ENCODE data around the gene EDN2. TPM values are rescaled to one million over a fixed set of nuclear protein-coding genes. Genes with fewer than 3 reads are reported as not detected.

Gene EDN2
- total RNA-seq (ENCODE audit: insufficient read depth, low replicate concordance), result 4.6 TPM

DNA sequence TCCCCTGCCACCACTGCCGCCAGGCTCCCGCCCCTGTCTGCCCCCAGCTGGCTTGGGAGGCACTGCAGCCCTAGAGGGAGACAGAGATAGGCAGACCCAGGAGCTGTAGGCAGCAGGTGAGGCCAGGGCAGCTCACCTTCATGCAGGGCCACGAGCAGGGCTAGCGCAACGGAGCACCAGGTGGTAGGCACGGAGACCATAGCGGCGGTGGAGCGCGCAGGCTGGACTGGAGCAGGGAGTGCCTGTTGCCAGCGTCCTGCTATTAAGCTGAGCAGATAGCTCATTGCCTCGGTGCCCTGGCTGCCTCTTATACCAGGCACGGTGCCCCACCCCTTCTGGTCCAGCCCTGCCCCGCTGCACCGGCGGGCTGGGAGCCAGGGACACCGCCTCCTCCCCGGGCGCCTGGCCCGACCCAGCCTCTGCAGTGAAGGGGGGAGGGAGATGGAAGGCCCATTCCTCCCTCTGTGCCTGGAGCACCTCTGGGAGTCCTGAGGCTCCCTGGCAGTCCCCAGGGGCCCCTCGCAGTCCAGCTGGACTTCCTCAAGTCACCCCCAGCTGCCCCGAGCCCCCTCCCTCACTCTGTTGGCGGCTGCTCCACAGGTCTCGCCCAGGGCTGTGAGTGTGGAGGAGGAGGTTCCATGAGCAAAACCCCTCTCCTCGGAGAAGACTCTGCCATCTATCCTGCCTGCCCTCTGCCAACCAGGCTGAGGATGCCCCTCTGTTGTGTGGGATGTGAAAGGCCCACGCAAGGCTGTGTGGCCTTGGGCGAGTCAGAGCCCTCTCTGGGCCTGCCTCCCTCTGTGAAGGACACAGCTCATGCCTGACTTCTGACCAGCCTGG is at the start of gene EDN2:
TSS of gene EDN2 (minus strand) at position 282 of the 840 bp plus-strand sequence. CDS start at position 200, 82 bp downstream.
- no peak for DNase-seq (ENCODE audit: low spot score)

DNA sequence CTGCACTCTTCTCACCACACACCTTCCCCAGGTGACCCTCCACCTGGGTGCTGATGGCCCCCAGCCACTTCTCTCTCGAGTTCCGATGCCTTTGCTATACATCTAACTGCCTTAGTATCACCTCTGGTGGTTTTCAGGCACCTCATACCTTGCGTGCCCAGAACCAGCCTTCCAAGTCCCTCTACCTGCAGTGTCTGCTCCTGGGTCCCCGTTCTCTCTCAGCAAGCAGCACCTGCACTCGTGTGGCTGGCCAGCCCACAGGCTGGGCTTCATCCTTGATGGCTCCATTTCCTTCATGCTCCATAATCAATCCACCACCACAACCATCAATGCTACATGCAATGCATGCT is 49.2 kb upstream of the EDN2 start:
- DNase-seq (ENCODE audit: low spot score), result no peak

DNA sequence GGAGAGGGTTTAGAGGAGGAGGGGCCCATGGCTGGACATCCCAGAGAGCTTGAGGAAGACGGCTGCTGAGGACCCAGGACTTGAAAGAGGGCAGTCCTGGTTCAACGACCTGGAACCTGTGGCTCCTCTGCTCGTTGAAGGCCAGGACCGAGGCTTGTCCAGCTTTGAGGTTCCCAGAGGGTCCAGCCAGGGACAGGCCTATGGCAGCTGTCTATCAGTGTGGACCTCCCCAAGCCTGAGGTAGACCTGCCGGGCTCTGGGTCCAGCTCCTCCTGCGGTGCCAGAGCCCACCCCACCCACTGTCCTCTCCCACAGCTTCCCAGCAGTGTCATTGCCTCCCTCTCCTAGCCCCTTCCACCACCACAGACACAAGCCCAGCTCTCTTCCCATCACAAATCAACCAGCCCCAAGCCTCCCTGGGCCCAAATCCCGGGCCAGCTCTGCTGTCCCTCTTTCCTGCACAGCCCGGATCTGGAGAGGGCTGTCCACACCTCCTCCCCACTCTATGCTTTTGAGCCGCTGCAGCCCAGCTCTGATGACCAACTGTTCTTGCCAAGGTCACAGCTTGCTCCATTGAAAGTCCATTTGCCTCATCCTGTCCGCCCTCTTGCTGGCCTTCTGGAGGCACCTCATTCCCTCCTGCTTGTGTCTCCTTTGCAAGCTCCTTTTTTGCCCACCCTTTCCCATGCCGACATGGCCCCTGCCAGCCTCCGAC is 48.7 kb upstream of the EDN2 start:
- no peak for DNase-seq (ENCODE audit: low spot score)

DNA sequence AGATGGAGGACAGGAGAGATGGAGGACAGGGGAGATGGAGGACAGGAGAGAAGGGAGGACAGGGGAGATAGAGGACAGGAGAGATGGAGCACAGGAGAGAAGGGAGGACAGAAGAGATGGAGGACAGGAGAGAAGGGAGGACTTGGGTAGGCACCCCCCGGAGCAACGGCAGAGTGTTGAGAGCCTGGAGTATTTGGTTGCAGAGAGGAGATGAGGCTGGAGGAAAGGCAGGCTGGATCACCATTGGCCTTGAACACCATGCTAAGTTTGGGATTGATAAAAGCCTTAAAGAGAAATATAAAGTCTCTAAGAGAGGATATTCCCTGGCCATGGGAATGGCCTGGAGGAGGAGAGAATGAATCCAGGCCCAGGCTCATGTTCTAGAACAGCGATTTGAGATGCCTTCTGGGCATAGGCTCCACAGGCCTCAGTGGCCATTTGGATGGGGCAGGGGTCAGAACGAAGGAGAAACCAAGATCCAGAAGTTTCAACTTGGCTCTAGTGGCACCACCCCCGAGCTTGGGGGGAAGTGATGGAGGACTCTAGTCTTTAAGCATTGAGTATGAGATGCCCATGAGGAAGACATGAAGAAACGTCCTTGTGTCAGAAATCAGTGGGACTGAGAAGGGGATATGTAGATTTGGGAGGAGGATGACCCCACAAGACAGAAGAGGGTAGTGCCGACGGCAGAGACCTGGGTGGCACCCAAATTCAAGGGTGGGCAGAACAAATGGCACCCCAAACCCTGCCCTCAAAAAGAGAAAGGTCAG is 47.9 kb upstream of the EDN2 start:
- DNase-seq (ENCODE audit: low spot score), result no peak

- no peak for DNase-seq (ENCODE audit: low spot score)
Observed at GRCh38 chr1:41530411-41530810, 45.9 kb upstream of the EDN2 start.

- DNase-seq (ENCODE audit: low spot score), result no peak
Observed at GRCh38 chr1:41529621-41530395, 45.3 kb upstream of the EDN2 start.

GRCh38 chr1:41528726-41529605 is 44.5 kb upstream of the EDN2 start:
- DNase-seq (ENCODE audit: low spot score), result no peak

DNA sequence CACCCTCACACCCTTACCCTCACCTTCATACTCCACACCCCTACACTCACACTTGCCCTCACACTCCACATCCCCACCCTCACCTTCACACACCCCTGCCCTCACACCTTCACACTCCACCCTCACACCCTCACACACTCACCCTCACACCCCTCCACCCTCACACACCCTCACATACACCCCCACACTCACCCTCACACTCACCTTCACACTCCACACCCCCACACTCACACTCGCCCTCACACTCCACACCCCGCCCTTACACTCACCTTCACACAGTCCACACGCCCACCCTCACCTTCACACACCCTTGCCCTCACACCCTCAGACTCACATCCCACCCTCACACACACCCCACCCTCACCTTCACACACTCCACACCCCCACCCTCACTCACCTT is 43.6 kb upstream of the EDN2 start:
- no peak for DNase-seq (ENCODE audit: low spot score)

DNA sequence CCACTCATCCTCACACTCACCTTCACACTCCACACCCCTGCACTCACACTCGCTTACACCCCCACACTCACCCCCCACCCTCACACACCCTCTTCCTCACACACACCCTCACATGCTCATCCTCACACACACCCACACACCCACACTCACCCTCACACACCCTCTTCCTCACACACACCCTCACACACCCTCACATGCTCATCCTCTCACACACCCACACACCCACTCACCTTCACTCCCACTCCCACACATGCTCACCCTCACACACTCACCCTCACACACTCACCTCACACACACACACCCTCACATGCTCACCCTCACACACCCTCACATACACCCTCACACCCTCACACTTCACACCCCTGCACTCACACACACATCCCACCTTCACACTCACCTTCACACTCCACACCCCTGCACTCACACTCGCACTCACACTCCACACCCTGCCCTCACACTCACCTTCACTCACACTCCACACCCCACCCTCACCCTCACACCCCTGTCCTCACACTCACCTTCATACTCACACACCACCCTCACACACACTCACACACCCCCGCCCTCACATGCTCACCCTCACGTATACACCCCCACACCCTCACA is 42.6 kb upstream of the EDN2 start:
- no peak for DNase-seq (ENCODE audit: low spot score)

GRCh38 chr1:41525891-41526587 is 41.6 kb upstream of the EDN2 start:
- DNase-seq (ENCODE audit: low spot score), result no peak

GRCh38 chr1:41524676-41525675 is 40.5 kb upstream of the EDN2 start:
- DNase-seq (ENCODE audit: low spot score), result no peak

DNA sequence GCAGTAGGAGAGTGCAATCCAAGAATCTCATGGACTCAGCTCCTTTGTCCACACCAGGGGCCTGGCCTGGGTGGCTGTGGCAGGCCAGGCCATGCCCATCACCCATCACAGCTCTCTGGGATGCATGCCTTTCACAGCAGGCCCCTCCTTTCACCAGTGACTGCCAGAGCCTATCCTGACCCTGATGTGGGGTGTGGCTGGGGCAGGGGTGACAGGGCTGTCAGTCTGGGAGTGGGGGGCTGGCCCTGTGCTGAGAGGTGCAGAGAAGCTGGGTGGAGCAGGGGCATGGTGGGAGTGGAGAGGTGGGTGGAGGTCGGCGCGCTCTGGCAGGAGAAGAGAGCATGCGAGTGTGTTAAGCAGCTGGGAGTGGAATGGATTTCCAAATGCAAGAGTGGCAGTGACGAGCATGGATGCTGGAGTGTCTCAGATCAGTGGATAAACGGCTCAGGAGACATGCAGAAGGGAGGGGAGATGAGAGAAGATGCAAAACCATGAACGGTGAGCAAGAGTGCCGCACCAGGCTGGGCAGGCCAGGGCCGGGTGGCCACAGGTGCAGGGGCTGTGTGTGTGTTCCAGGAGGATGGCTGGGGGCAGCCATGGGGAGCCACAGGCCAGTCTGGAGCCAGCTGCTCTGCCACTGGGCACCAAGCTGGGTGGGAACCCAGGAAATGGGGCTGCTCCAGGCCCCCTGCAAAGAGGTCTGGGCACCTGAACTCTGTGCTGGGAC is 39.6 kb upstream of the EDN2 start:
- no peak for DNase-seq (ENCODE audit: low spot score)

DNA sequence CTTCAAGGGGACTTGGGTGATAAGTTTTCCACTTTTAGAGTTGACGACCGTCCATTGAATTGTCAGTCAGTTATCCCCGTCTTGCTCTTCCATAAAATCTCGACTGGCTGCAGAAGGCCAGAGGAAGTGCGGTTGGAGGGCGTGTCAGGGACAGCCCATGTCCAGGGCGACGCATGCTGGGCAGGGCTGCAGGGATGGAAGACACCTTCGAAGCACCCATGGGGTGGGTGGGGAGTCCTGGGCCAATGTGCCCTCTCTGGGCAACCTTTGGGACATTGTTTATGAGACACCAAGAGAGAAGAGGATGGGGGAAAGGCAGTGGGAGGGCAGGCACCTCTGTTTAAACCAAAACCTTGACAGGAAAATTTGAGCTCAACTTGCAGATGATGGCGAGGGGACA is 38.6 kb upstream of the EDN2 start:
- DNase-seq (ENCODE audit: low spot score), result no peak

GRCh38 chr1:41521766-41522165 is 37.3 kb upstream of the EDN2 start:
- DNase-seq (ENCODE audit: low spot score), result no peak

DNA sequence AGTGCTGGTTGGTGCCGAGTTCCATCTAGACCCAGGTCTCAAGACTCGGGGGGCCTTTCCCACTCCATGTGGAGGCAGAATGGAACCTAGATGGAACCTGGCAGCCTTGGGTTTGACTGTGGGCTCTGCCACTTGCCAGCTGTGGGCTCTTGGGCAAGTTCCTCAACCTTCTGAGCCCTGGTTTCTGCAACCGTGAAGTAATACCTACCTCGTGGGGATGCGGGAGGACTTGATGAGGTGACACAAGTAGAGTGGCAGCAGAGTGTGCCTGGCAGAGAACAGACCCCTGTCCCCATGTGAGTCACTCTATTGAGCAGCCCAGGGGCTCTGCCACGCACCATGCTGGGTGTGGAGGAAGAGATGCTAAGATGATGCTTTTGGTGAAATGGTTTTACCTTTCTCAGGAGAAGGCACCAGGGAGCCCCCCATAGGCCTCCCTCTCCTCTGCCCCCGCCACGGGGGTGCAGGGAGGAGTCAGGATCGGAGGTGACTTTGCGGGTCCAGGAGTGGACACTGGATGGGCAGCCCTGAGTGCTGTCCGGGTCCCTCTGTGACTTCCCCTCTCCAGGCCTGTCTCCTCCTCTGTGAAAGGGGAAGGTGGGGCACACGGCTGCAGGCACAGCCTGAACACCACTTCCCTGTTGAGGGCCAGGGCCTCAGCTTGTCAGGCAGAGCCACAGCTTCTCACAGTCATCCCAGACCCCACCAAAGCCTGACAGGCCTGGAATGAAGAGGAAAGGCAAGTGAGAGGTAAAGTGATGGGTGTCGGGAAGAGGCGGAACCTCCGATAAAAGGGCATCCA is 36.7 kb upstream of the EDN2 start:
- DNase-seq (ENCODE audit: low spot score), result no peak

GRCh38 chr1:41519667-41520066 is 35.2 kb upstream of the EDN2 start:
- no peak for DNase-seq (ENCODE audit: low spot score)

DNA sequence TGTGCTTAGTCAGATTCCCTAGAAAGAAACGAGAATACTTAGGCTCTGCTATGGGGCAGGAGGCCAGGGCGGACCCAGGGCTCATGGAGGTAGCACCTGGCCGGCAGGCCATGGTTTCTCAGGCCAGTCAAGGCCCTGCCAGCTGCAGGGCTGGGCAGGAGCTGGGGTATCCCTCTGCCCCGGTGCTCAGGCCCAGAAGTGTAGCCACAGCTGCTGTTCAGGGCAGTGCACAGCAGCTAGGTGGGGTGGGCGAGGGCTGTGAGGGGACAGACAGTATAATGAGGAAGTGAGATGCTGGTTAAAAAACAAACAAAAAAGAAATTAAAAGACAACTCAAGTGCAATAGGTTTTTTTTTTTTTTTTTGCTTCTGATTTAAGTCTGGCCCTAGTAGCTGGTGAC is 34.0 kb upstream of the EDN2 start:
- no peak for DNase-seq (ENCODE audit: low spot score)

Data from umbilical cord (tissue), 2 donors.